Right hindlimb (tissue), 1 donor: ENCODE measurements around the gene USP6NL.
A peak's percentile ranks its signal among the peaks of the same experiment; 100 is the strongest.
"Not testable (repeated sequence)": the region's sequence is repeated elsewhere in the genome, so short reads cannot be mapped to it uniquely, and the experiment has no call there.

Experiments
- DNase-seq: peaks from one replicate; pipeline ENCODE4 v3.0.0-alpha.2; 2018

Gene USP6NL

DNA sequence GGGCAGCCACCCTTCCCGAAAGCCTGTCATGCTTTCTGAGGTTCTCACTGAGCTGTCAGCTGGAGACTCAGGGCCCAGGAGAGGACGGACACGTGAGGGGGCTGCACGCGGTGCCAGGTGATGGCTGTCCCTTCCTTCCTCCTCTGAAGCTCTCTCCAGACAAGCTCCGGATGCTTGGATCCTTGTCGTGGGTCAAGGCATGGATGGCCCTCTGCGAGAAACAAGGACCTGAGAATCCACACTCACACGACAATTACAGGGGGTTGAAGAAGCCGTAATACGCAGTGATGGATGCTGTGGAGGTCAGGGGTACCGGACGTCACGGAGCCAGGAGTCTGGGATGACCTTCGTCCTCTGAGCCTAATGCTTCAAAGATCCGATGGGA, 170.3 kb downstream of the USP6NL start:
- no peak for DNase-seq

DNA sequence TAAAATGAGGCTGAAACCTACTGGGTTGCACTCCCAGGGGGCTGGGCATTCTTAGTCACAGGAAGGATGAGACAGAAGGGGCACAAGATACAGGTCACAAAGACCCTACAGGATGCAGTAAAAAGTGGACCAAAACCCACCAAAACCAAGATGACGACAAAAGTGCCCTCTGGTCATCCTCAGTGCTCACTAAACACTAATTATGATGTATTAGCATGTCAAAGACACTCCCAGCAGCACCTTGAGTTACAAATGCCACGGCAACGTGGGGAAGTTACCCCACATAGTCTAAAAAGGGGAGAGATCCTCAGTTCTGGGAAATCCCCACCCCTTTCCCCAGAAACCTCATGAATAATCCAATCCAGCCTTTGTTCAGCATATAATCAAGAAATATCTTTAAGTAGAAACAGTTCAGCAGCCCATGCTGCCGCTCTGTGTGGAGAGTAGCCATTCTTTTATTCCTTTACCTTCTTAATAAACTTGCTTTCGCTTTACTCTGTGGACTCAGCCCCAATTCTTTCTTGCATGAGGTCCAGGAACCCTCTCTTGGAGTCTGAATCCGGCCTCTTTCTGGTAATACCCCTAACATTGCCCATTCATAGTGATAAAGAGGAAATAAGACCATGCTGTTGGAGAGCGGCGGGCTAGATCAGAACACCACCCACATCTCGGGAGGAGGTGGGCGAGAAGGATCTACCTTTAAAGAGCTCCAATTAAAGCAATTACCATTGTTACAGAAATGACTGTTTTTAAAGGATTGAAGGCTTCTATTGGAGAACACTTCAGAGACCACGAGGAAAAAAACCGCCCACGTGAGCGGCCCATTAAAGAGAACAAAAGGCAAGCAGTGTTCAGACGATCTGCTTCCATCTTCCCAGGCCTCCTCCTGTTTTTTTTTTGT, 170.9 kb downstream of the USP6NL start:
- no peak for DNase-seq

DNA sequence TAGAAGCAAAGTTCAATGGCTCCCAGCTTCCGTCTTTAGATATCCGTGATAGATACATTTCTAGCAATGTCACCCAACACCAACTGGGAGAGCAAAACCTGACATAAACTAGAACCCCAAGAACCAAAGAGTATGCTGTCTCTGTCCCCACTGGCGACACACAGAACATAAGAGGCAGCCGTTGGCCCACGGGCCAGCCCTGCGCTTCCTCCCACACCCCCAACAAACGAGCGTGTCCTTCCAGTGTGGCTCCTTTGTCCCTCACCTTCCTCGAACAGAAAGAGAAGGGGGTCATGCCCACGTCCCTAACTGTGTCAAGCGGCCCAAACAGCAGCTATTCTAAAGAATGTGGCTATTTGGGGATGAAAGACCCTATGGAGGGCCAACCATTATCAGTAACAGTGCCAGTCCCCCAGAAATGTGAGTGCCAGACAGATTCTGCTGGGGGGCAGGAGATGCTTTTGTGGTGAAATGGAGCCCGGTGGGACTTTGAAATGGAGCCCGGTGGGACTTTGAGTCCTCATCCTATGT, 171.9 kb downstream of the USP6NL start:
- DNase-seq: no peak

DNA sequence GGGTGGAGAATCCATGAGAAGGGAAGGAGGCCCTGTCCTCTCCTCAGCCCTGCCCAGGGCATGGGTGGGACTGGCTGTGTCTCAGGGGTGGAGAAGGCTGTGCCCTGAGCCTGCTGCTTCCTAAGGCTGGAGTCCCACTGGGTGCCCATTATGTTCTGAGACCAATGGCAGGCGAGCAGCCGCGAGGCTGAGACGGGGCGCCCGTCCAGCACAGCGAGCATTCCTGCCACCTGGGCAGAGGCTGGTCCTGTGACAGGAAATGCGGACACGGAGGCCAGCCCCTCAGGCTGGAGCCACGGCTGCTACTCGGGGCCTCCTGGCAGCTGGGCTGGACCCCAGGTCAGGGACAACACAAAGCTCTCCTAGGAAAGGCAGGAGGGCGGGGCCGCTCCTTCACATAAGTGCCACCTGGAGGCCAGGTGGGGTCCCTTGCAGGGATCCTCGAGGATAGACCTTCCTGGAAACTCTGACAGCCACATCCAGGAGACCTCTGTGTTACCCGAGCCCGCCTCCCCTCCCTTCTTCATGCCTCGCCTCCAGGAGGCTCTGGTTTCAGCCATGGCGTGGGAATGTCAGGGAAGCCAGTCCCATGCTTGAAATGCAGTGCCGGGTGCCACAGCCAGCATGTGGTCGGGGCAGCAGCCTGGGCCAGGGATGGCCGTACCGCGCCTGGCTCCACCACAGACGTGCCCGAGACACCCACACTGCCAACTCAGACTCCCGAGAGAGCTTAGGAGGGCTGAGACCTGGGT, 173.9 kb downstream of the USP6NL start:
- DNase-seq: peak; percentile 46

DNA sequence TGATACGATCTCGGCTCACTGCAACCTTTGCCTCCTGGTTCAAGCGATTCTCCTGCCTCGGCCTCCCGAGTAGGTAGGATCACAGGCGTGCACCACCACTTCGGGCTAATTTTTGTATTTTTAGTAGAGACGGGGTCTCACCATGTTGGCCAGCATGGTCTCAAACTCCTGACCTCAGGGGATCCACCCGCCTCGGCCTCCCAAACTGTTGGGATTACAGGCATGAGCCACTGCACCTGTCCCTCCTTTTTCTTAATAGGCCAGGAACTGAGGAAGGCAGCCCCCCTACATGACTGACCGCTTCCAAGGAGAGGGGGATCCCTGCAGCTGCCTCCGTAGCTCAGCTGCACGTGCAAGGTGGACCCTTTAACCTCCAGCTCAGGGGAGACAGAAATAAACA, 175.0 kb downstream of the USP6NL start:
- DNase-seq: not testable (repeated sequence)

DNA sequence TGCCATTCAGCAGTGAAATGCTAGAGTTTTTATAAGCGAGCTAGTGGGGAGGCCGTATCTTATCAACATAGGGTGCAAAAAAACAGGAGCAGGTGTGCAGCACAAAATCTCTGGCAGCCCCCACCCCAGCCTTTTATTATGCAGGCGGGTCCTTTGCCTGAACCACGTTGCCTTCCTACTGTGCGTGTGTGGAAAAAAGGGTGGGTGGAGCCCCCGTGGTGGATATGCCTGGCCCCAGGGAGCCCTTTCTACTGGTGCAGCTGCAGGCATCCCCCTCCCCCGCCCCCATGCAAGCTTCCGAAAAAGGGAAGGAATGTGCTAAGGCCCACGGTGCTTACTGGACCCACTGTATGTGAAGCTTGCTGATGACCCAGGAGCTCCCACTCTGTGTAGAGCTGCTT, 175.9 kb downstream of the USP6NL start:
- no peak for DNase-seq

DNA sequence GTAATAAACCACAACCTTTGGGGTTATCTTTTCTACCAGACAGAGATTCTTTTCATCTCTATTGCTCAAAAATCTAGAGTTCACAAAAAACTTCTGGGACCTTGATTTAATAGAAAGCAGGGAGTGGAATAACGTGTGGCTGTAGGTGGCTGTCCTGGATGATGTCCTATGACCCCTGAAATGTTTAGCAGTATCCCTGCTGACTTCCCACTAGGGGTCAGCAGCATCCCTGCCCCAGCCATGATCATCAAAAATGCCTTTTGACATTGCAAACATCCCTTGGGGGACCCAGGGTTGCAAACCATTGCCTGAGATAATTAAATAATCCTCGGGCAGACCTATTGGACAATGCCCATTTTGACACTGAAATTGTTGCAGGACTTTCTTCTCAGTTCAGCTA, 177.1 kb downstream of the USP6NL start:
- DNase-seq: no peak

DNA sequence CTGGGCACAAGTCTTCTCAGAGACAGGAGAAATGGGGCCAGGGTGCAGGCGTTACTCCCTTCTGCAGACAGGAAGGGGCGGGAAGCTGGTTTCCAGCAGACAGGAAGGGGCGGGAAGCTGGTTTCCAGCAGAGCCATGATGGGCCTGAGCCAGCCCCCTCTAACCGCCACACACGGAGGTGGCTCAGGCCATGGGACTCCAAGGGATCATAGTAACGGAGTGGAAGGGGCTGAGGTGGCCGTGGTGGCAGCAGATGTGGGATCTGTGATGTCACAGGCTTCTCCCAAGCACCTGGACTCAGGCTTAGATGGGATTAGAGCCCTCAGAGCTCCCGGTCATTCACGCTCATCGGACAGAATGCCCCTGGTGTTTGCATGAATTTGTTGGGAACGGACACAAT, 177.8 kb downstream of the USP6NL start:
- DNase-seq: no peak

DNA sequence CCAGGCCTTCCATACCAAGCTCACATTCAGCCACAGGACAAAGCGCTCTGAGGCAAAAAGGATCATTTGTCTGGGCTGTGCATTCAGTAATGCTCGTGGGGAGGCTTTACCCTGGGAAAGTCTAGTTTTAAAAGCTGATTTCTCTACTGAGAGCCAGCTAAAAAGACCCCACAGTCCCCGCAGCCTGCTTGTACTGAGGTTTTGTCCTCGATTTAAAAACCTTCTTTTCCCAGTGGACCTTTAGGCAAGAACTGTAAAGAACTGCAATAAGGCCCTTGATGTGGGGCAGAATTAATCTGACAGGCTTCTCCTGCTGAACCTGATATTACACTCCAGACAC, 180.3 kb downstream of the USP6NL start:
- DNase-seq: no peak

DNA sequence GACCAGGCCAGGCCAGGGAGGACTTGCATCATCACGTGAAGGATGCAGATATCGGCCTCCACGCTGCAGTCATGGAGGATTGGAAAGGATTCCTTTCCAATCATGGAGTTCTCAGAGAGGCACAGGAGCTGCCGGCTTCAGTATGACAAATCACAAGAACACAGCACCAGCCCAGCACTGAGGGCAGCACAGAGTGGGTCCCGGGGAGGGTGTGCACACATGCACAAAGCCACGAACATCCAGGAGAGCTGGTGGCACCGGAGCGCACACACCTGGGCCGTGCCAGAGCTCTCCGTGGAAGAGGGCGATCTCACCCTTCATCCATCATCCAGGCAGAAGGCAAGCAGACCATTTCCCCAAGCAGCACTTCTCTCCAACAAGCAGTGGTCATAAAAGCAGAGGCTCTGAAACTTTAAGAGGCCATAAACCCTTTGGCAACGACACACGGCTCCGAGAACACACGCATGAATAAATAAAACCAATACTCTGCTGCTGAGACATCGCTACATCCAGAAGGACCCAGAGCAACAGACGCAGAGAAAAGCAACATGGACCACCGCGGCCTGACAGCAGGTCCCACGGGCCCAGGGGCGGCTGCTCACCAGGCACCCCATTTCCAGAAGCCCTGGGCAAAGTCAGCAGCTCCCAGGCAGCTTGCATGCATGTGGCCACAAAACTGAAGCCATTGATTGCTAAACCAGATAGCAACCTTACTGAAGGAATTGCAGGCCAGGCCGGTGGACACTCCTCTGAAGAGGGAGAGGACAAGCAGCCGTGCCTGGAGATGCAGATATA, 180.8 kb downstream of the USP6NL start:
- DNase-seq: no peak

DNA sequence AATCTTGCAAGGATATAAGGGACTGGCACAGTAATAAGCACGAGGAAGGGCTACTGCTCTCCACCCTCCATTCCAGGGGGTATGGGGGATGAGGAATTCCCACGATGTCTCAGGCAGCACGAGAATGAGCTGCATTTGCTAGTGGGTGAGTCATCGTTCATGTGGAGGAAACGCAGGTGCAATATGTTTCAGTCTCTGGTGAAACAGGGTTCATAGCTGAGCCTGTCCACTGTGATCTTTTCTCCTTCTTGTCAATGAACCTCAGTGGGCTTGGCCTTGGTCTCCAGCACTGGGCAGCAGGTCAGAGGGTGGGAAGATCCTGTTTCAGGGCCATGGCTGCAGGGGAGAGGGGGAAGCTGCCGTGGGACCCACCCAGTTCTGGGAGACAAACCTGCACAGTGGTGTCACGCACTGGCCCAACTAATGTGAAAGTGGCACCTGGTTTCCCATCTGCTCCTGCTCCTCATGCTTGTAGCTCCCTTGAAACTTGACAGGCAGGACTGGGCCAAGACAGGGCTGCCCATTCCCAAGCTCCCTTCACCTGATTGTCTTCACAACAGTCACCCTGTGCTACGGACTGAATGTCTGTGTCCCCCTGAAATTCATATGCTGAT, 181.9 kb downstream of the USP6NL start:
- no peak for DNase-seq

DNA sequence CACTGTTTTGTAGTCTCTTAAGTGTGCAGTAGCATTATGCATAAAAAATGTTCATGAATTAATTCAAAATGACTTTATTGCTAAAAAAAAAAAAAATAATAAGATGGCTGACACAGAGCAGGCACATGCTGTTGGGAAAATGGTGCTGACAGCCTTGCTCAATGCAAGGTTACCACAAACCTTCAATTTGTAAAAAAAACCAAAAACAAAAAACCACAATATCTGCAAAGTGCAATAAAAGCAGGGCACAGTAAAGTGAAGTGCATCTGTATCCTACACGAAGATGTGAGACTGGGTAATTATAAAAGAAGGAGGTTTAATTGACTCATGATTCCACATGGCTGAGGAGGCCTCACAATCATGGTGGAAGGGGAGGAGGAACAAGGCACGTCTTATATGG, 185.8 kb downstream of the USP6NL start:
- no peak for DNase-seq

DNA sequence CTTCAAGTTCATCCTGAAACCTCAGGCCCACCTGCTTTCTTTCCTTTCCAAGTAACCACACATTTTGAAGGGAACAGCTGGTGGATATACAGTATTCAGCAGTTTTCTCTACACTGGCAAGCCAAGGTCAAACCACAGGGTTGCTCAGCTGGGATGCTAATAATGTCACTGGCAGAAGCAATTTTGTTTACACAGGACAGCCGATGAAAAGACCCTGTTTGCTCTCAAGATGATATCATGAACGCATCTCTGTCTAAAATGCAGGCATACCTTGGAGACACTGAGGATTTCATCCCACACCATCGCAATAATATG, 186.2 kb downstream of the USP6NL start:
- no peak for DNase-seq

DNA sequence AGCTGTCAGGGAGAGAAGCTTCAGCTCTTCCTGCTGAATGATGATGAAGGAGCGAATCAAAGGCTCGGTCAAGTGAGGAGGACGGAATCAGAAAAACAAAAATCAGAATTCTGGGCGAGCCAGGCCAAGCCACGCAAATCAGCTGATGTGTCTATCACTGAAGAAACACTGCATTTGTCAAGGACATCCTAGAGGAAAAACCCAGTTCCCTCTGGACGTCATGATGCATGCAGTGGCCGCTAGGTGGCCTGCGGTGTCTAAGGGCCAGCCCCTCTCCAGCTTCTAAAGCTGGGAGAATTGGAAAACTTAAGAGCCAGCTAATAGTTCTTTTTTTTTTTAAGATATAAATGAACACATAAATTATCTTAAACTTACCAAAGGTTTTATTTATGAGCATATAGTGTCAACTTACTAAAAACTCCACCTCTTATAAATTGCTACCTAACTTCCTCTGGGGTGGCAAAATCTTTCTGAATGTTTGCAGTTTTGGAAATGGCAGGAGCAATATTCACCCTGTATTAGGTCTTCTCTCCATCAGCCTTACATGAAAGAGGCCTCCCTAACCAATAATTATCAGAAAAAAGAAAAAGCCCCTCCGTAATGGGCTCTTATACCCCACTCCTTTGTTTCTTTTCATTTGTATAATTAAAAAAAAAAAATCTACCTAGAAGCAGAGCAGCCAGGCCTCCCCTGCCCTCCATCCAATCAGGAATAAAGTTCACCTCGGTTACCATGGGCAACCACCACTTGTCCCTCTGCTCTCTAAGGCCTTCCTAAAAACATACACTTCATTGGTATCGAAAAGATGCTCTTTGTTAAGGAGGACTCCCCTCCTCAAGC, 186.8 kb downstream of the USP6NL start:
- peak; percentile 46 for DNase-seq

DNA sequence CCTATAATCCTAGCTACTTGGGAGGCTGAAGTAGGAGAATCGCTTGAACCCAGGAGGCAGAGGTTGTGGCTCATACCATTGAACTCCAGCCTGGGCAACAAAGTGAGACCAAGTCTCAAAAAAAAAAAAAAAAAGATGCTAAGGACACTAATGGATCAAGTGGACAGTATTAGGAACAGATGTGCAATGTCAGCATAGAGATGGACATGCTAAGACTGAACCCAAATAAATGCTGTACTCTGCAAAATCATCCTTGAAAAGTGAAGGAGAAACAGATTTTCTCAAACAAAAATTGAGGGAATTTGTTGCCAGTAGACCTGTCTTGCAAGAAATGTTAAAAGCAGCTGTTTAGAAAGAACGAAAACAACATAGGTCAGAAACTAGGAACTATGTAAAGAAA, 194.5 kb downstream of the USP6NL start:
- DNase-seq: no peak

DNA sequence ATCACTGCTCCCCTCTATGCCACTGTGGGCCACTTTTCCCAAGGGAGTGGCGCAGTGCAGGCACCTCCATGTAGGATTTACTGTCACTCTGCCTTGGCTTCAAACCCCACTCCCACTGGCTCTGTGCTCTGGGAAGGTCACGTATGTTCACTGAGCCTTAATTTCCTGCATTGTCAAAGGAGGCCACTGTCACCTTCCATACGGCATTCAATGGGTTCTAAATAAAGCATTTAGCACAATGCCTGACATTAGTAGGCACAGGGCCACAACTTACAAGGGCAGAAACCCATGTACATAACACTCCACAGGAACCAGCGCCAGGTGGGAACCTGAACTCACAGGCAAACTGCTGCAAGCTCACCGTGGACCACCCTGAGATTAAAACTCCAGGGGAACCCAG, 196.4 kb downstream of the USP6NL start:
- no peak for DNase-seq

DNA sequence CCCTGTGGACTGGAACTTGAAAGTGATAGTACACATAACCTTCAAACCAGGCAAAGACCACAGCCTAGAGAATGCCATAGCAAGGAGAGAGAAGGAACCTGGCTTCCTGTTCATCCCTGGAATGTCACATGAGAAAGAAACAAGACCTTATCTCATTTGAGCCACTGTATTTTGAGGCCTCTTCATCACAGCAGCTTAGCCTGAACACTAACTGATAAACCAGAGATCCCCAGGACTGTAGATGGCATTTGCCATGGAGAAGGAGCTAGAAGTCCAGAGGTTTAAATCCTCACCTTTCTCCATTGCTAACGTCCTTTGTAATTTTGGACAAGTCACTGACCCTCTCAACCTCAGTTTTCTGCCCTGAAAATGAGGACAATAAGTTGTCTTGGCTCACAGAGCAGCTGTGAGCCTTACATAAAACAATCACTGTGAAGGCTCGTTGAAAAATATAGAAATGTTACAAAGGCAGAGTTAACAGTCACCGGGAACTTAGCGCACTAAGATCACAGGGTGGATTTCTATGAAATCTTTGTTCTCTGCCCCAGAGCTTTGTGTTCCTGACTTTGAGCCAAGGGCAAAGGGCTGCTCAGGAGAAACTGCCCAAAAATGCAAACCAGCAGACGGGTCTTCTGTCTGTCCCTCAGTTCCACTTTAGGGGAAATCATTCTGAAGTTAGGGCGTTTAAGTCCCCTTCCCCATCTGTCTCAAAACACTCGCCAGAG, 197.0 kb downstream of the USP6NL start:
- DNase-seq: no peak

DNA sequence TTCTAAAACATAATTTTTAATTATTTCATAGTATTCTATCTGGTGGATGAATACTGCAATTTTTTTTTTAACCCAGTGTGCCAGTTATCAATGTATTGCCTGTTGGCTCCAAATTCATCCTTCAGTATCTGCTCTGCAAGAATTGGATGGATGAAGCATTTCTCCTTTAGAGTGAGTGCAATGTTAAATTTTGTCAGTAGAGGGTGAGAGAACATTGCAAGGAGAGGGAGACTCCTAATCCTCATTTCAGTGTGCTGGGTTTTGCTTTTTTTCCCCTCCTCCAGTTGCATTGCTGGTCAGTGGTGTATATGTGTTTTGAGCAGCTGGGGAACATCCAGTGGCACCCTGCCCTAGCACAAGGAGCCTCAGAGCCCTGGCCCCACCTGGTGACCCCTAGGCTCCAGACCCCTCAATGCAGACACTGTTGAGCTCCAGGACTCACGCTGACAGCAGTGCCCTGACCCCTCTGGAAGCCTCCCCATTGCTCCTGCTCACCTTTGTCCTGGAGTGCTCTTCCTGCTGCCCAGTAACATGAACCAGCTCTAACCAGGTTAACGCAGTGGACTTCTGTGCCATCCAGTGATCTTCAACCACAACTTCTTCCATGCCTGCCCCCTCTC, 199.4 kb downstream of the USP6NL start:
- no peak for DNase-seq

DNA sequence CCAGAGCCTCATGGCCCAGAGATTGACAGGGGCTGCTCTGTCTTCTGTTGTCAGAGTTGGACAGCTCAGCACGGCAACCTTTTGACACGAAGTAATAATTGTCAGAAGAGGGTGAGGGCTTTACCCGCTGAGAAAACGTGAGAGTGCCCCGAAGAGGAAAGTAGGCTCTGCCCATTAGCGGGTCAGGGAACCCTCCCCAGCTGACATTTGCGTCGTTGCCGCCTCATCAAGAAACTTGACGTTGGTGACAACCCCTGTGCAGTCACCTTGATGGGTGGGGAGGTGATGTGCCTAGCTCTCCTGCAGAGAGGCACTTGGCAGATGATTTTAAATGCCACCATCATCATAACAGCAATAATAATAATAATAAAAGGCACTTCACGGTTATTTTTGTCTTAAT, 202.1 kb downstream of the USP6NL start:
- DNase-seq: no peak

DNA sequence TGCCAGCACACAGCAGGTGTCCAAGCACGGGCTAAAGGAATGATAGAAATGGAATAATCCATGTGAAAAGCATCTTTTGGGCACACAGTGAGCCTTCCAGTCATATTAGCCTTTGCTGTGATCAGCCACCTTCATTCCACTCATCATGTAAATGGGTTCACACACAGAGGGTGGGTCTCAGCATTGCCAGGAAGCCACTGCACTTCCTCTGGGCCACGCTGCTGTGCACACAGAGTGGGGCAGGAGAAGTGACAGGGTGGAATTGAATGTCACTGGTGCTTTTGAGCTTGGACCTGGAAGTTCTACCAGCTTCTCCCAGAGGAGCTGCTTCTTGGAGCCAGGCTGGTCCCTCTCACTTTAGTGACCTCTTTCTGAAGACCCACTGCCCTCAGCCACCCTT, 203.5 kb downstream of the USP6NL start:
- no peak for DNase-seq

DNA sequence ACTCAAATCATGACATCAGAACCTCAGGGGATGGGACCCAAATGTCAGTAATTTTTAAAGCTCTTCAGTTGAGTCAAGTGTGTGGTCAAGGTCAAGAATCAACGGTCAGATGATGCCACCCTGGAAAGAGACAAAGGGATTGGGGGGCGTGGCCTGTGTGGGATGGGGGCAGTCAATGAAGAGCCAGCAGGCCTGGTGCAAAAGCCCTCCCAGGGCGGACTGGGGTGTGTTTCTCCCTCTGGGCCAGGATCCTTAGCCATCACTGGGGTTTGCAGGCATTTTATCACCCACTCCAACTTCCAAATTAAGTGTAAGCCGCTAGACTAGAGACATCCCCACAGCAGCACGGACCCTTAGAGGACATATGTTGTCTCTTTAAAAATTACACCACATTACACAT, 204.7 kb downstream of the USP6NL start:
- no peak for DNase-seq
